Coronary artery (tissue), 2 donors: Measurements from ENCODE around the gene ZNF471.

ENCODE experiments used
- DNase-seq: peaks from one replicate; pipeline ENCODE4 v3.0.0-alpha.2; 2017; ENCODE audit warnings: low spot score
- H3K27ac ChIP-seq, 2 donors: fragments of 200-600 bp; sonication (generic); one replicate each; pipeline ENCODE4 v1.5.1; 2016 to 2019
- H3K4me3 ChIP-seq: fragments of 200-600 bp; sonication (generic); 2 replicates; pipeline ENCODE4 v1.5.1; 2016; ENCODE audit warnings: mild to moderate bottlenecking, moderate library complexity
- TF ChIP-seq, protein P1 (sequence below): fragments of 200-600 bp; sonication (generic); IDR thresholded peaks from one replicate; pipeline ENCODE4 v1.5.1; 2019; ENCODE audit warnings: antibody characterized with exemption

The ZNF471 gene

DNA sequence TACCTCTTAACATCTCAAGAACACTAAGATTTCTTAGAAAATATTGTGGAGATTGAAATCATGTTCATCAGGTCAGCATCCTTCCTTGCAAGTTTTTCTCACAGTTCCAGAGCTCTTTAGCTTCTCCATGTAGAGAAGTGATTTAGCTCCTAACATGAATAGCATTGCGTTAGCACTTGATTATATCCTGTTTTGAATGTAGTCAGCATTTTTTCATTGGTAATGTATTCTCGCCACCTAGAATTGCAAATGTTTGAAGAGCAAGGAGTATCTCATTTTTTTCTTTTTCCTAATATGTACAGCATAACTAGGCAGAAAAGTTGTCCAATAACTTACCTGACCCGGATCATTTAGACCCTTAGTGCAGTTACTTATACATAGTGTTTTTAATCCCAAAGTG lies 66.3 kb downstream of the ZNF471 start:
- no peak for DNase-seq
- Histone ChIP-seq H3K27ac (no peak overlapping the region), H3K4me3 (peak overlapping the region; percentile 24)
- TF ChIP-seq, protein P1, sequence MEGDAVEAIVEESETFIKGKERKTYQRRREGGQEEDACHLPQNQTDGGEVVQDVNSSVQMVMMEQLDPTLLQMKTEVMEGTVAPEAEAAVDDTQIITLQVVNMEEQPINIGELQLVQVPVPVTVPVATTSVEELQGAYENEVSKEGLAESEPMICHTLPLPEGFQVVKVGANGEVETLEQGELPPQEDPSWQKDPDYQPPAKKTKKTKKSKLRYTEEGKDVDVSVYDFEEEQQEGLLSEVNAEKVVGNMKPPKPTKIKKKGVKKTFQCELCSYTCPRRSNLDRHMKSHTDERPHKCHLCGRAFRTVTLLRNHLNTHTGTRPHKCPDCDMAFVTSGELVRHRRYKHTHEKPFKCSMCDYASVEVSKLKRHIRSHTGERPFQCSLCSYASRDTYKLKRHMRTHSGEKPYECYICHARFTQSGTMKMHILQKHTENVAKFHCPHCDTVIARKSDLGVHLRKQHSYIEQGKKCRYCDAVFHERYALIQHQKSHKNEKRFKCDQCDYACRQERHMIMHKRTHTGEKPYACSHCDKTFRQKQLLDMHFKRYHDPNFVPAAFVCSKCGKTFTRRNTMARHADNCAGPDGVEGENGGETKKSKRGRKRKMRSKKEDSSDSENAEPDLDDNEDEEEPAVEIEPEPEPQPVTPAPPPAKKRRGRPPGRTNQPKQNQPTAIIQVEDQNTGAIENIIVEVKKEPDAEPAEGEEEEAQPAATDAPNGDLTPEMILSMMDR = no peak

DNA sequence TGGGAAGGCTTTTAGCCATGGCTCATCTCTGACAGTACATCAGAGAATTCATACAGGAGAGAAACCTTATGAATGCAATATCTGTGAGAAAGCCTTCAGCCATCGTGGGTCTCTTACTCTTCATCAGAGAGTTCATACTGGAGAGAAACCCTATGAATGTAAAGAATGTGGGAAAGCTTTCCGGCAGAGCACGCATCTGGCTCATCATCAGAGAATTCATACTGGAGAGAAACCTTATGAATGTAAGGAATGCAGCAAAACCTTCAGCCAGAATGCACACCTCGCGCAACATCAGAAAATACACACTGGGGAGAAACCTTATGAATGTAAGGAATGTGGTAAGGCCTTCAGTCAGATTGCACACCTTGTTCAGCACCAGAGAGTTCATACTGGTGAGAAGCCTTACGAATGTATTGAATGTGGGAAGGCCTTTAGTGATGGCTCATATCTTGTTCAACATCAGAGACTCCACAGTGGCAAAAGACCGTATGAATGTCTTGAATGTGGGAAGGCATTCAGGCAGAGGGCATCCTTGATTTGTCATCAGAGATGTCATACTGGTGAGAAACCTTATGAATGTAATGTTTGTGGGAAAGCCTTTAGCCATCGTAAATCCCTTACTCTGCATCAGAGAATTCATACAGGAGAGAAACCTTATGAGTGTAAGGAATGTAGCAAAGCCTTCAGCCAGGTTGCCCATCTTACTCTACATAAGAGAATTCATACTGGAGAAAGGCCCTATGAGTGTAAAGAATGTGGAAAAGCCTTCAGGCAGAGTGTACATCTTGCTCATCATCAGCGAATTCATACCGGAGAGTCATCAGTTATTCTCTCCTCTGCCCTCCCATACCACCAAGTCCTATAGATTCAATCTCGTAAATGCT lies 70.3 kb downstream of the ZNF471 start:
- H3K4me3 ChIP-seq = peak overlapping the region; percentile 17
- TF ChIP-seq, protein P1 = no peak
- no peak for DNase-seq
- no peak overlapping the region for H3K27ac ChIP-seq
